Activated T-cell treated with anti-CD3 and anti-CD28 coated beads for 4 hours (primary cell): ENCODE data around the gene MAGEA4.
"Not testable (repeated sequence)": the region's sequence is repeated elsewhere in the genome, so short reads cannot be mapped to it uniquely, and the experiment has no call there.

ENCODE experiments used
- DNase-seq: peaks from one replicate; pipeline ENCODE4 v3.0.0-alpha.2; 2020

MAGEA4 gene, protein sequence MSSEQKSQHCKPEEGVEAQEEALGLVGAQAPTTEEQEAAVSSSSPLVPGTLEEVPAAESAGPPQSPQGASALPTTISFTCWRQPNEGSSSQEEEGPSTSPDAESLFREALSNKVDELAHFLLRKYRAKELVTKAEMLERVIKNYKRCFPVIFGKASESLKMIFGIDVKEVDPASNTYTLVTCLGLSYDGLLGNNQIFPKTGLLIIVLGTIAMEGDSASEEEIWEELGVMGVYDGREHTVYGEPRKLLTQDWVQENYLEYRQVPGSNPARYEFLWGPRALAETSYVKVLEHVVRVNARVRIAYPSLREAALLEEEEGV

DNA sequence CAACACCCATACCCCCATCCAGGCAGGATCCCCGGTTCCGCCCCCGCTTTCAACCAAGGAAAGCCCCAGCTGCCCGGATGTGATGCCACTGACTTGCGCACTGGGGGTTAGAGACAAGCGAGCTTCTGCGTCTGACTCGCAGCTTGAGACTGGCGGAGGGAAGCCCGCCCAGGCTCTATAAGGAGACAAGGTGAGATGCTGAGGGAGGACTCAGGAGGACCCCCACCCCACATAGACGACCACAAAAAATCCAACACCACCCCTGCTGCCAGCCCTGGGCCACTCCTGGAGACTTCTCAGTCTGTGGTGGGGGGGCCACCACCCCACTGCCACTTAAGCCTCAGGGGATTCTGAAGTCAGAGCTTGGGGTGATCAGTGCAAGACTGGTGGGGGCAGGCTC is at the start of gene MAGEA4:
Gene MAGEA4 (plus strand): TSS at position 110 of the 400 bp plus-strand sequence. CDS start 10,776 bp downstream, outside the sequence.
- no peak for DNase-seq

DNA sequence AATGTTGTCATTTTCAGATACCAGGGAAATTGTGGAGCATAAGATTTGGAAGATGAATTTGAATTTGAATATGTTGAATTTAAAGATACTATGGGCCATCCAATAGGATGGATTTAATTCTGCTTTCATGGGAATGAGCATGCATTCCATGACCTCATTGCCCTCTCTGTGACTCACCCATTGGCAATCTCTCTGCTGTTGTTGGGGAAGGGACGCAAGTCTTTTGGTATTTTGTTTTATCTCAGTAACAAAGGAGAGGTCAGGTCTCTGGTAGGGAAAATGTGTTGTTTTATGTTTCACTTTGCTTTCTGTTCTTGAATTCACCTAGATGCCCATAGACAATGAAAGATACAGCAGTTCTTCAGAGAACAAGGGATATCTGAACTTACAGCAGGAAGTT is 42.1 kb upstream of the MAGEA4 start:
- DNase-seq: no peak

DNA sequence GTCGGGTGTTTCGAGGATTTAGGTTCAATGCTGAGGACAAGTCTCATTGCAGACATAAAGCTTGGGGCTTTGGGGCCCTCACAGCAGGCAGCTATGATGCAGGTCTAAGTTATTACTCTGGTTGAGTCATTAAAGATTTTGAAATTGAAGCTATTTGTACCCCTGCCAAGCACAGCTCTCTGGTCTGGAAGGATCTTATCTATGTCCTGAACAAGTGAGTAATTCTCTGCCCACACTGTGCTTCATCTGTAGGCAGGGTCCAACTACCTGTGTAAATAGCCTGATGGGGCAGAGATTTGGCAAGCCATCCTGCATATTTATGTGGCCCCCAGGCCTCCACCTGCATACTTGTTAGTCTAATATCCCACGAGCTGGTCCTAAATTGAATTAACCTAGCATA is 41.4 kb upstream of the MAGEA4 start:
- DNase-seq: no peak

DNA sequence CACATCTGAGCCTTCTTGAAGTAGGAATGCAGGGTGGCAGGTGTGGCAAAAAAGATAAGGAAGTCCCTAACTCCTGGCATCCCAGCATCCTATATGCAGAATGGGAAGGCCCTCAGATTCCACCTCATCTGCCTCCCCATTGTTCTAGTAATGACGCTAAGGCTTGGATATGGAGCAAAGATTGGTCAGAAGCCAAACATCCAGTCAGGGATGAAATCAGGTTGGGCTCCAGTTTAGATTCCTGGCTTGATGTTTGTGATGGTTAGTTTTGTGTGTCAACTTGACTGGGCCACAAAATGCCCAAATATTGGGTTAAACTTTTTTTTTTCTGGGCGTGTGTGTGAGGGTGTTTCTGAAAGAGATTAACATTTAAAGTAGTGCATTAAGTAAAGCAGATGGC is 39.6 kb upstream of the MAGEA4 start:
- DNase-seq: no peak

DNA sequence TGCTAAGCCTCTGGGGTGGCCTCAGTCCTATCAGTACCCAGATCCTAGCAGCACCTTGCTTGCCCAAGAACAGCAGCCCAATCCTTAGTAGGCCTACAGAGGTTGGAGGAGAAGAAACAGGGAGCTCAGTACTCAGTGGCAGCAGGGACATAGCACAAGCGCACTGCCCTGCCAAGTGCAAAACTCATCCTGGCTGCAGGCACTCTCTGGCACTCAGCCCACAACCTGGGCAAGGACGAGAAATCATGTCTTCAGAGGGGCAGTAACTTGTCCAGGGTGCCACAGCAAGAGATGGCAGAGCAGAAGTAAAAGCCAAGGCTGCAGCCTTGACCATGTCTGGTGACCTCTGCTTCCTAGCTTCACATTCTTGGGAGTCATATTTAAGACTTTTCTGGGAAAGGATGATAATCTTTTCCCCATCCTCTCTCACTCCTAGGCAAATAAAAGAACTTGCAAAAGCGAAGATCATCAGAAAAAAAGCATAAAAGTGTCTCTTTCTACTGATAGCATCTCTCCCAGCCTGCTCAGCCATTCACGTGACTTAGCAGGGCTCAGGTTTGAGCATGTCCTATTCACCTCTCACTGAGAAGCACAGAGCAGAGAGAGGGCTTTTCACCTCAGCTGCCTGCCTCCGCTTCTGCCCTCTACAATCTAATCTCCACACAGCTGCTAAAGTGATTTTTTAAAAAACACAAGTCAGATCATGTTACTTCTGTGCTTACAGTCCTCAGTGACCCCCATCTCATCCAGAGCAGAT is 37.2 kb upstream of the MAGEA4 start:
- DNase-seq: no peak

DNA sequence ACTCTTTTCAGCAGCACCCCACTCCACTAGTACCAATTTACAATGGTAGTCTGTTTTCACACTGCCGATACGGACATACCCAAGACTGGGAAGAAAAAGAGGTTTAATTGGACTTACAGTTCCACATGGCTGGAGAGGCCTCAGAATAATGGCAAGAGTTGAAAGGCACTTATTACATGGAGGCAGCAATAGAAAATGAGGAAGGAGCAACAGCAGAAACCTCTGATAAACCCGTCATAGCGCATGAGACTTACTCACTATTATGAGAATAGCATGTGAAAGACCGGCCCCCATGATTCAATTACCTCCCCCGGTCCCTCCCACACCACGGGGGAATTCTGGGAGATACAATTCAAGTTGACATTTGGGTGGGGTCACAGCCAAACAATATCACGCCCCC is 34.1 kb upstream of the MAGEA4 start:
- DNase-seq: no peak

DNA sequence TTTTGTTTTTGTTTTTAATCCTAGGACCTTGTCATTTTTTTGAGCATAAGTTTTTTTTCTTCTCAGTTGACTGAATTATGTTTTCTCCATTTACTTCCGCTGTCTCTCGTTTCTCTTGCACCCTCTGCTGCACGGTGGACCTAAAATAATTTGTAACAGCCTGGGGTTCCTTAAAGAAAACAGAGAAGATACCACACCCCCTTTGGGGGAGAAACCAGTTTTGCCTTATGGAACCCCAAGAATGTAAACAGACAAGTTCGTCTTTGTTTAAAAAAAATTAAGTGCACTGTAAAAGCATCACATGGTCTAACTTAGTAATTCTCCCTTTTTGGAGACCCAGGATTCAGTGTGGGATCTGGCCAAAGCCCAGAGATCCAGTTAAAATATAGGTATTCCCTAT is 32.8 kb upstream of the MAGEA4 start:
- no peak for DNase-seq

DNA sequence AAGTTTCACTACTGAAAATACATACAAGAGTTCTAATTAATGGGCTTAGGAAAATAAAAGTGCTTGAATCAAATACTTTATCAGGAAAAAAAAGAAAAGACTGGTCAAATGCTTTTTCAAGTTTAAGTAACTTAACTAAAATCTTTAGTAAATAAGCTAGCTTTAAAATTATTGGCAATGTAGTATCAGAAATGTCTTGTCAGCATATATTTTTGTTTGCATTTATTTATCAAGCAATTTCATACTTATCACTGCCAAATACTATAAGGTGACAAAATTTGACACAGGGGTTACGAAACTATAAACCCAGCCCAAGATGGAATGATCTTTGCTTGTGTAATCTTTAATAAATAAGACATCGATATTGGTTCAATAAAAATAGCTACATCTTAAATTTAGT is 31.8 kb upstream of the MAGEA4 start:
- no peak for DNase-seq

DNA sequence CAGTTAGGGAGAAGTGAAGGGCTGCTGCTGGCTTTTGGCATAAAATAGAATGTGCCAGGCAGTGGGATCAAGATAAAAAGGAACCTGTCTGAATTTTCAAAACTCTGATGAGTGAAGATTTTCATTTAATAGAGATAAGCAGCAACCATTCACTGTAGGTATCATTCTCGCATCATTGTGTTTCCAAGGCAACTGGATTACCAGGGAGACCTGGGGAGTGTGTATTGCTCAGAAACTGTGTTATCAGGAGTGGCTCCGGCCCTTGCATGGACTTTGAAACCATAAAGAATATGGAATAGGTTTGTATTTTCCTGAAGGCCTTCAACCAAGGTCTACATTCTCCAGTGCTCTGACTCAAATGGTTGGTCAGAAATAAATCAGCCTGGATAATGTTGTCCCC is 23.3 kb upstream of the MAGEA4 start:
- DNase-seq: no peak

DNA sequence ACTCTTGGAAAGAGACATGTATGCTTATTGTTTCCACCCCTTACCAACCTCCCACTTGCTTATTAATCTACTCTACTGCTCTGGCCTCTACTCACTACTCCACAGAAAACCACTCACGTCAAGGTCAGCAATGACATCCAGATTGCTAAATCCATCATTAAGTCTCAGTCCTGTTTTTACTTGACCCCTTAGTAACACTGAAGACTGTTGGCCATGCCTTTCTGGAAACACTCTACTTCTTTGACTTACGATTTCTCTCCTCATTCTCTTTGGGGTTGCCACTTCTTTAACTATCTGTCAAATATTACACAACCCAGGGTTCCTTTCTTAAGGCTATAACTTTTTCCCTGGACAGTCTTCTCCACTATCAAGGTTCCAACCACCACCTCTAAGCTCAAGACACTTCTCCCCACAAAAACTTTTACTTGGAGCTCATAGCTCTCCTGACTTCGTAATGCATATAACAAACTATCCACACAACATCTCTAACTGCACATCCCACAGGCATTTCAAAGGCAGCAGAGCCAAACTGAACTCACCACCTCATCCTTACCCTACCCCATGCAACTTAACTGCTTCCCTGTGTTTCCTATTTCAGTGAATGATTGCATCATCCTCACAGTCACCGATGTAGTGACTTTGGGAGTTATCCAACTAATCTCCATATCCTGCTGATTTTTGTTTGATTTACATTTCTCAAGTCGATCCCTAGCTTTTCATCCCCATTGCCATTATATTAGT is 15.8 kb upstream of the MAGEA4 start:
- DNase-seq: no peak

DNA sequence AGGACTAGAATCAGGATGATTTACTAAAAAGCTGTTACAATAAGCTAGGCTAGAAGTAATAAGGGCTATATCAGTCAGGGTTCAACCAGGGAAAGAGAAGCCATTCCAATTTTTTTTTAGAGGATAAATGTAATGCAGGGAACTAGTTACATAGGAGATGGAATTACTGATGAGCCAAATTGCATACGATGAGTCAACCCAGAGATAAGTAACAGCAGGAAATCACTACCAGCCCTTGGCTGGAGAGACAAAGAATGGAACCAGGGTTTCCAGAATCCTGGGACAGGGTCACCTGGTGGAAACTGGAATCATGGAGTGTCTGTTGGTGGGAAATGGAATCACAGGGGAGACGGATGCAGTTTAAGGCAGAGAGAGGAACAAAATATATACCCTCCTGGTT is 13.1 kb upstream of the MAGEA4 start:
- DNase-seq: no peak

DNA sequence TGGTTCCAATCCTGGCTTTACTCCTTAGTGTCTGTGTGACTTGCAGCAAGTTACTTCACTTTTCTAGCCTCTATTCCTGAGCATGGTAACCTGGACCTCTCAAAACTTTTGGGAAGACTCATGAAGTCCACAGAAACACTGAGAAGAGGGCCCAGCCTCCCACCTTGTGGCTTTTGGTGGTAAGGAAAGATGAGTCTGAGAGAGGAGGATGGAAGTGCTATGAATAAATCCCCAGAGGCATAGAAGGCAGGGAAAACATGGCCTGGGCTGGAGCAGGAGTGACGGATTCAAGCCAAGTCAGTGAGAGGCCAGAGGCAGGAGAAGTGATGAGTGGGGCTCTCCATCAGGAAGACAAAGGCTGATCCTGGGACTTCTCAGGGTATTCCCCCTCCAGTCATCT is 10.9 kb upstream of the MAGEA4 start:
- DNase-seq: no peak

DNA sequence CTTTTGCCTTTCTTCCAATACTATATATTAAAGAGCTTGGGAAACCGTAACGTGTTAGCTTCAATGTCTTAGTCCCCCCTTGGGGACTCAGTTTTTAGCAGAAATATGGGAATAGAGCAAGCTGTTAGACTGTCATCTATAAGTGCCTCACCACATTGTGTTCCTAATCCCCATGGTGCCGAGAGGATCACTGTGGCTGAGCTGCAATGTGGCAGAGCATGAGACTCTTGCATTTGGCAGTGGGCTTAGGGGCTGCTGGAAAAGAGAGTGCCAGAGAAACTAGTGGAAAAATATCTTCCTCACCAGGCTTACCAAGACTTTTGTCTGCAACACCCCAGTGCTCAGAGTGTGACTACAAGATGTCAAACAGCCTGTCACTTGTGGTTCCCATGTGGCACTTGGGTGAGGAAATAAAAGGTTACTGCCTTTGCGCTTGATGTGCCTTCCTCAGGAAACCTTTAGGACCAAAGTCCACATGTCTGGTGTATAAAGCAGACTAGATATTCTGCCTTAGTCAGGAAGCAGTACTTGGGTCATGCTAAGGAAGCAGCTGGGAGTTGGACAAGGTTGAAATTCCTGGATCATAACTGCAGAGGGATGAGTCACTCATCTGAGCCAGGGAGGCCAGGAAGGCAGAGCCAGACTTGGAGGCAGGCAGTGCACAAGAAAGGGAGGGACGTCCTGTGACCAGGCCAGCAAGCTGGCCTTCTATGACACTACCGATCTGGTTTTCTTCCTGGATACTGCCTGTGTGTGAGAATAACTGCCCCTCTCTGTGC is 9.7 kb upstream of the MAGEA4 start:
- no peak for DNase-seq

DNA sequence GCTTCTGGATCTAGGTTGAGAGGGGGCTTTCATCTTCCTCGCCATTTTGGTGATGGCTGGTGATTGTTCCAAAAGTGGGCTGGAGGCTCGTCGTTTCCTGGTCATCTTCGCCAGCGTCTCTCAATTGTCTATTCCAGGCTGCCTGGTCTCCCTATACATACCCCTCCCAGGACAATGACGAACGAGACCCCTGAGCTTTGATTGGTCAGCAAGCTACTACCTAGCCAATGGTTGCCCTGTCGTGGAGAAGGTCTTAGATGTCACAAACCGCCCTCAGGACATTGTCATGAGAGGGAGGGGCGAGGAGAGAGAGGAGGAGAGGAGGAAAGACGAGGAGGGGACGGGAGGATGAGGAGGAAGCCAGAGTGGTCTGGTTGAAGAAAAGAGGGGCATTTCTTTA is 7.7 kb upstream of the MAGEA4 start:
- no peak for DNase-seq

DNA sequence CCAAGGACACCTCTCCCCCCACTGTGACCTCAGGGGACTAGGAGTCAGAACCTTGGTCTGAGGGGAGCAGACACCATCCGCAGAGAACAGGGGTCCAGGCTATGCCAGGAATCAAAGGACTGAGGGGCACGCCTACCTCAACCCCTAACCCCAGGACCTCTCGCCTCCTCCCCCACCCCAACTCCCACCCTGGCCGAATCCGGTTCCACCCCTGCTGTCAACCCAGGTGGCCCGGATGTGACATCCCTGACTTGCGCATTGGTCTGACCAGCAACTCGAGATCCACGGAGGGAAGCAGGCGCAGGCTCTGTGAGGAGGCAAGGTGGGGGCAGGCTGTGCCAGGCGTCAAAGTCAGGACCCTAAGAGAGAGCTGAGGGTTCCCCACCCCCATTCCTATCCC is 468 bp upstream of the MAGEA4 start:
- DNase-seq: no peak

DNA sequence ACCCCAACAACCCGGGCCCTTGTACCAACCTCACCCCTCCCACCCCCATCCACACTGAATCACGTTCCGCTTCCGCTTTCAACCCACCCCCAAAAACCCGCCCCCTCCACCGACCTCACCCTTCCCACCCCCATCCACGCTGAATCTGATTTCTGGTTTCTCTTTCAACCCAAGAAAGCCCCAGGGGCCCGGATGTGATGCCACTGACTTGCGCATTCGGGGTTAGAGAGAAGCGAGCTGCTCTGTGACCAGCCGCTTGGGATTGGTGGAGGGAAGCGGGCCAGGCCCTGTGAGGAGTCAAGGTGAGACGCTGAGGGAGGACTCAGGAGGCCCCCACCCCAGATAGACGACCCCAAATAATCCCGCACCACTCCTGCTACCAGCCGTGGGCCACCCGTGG is 6.0 kb downstream of the MAGEA4 start:
- DNase-seq: not testable (repeated sequence)

DNA sequence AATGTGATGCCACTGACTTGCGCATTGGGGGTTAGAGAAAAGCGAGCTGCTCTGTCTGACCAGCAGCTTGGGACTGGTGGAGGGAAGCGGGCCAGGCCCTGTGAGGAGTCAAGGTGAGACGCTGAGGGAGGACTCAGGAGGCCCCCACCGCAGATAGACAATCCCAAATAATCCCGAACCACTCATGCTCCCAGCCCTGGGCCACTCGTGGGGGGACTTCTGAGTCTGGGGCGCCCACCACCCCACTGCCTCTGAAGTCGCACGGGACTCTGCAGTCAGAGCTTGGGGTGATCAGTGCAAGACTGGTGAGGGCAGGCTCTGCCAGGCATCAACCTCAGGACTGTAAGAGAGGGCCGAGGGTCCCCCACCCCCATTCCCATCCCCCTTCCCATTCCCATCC is 6.9 kb downstream of the MAGEA4 start:
- no peak for DNase-seq

DNA sequence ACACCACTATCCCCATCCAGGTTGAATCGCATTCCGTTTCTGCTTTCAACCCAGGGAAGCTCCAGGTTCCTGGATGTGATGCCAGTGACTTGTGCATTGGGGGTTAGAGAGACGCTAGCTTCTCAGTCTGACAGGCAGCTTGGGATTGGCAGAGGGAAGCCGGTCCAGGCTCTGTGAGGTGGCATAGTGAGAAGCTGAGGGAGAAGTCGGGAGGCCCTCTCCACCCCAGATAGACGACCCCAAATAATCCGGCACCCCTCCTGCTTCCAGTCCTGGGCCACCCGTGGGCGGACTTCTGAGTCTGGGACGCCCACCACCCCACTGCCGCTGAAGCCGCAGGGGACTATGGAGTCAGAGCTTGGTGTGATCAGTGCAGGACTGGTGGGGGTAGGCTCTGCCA is 7.4 kb downstream of the MAGEA4 start:
- no peak for DNase-seq

DNA sequence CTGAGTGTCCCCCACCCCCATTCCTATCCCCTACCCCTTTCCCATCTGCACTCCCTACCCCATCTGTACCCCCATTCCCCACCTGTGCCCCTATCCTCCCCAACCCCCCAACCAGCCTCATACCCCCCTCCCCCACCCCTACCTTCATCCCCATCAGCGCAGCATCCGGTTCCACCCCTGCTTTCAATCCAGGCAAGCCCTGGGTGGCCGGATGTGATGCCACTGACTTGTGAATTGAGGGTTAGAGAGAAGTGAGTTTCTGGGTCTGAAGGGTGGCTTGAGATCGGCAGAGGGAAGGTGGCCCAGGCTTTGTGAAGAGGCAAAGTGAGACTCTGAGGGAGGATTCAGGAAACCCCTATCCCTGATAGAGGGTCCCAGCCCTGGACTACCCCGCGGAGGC is 7.8 kb downstream of the MAGEA4 start:
- DNase-seq: no peak

DNA sequence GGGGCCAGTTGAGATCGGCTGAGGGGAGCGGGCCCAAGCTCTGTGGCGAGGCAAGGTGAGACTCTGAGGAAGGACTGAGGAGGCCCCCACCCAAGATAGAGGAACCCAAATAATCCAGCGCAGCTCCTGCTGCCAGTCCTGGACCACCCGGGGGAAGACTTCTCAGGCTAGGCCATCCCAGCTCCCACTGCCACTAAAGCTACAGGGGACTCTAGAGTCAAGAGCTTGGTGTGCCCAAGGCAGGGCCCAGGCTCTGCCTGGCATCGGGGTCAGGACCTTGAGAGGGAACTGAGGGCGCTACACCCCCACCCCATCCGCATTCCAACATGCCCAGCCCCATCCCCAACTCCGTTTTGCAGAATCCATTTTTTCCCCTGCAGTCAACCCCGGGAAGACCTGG is 8.6 kb downstream of the MAGEA4 start:
- no peak for DNase-seq

DNA sequence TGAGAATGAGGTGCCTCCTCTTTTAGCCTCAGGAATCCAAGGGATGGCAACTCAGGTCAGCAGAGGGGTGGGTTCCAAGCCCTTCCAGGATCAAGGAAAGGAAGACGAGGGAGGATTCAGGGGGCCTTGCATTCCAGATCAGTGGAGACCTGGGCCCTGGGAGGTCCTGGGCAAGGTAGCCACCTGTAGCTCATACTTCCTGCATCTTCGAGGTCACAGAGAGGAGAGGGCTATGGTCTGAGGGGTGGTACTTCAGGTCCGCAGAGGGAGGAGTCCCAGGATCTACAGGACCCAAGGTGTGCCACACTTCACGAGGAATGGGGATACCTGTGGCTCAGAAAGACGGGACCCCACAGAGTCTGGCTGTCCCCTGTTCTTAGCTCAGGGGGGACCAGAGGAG is 9.2 kb downstream of the MAGEA4 start:
- no peak for DNase-seq

DNA sequence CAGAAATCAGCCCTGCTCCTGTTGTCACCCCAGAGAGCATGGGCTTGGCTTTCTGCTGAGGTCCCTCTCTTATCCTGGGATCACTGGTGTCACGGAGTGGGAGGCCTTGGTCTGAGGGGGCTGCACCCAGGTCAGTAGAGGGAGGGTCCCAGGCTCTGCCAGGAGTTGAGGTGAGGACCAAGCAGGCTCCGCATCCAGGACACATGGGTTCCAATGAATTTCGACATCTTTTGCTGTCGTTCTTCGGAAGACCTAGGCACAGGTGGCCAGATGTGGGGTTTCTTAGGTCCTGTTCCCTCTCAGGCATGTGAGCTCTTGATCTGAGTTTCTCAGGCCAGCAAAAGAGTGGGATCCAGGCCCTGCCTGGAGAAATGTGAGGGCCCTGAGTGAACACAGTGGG is 10.0 kb downstream of the MAGEA4 start:
- DNase-seq: no peak

DNA sequence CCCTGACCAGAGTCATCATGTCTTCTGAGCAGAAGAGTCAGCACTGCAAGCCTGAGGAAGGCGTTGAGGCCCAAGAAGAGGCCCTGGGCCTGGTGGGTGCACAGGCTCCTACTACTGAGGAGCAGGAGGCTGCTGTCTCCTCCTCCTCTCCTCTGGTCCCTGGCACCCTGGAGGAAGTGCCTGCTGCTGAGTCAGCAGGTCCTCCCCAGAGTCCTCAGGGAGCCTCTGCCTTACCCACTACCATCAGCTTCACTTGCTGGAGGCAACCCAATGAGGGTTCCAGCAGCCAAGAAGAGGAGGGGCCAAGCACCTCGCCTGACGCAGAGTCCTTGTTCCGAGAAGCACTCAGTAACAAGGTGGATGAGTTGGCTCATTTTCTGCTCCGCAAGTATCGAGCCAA is 11.0 kb downstream of the MAGEA4 start:
- DNase-seq: no peak
